ACC112 (cell line): ENCODE measurements around the gene TRIM61.
"Not testable (repeated sequence)": the region's sequence is repeated elsewhere in the genome, so short reads cannot be mapped to it uniquely, and the experiment has no call there.

ENCODE experiments used
- H2AFZ ChIP-seq: fragments of 200-600 bp; sonication (generic); one replicate; pipeline ENCODE4 v1.6.0; 2017; ENCODE audit warnings: antibody characterized with exemption, low read length; ENCODE audit not compliant: unreplicated experiment
- H3K27ac ChIP-seq: fragments of 200-600 bp; sonication (generic); 2 replicates; pipeline ENCODE4 v1.5.1; 2014; ENCODE audit warnings: low read depth, mild to moderate bottlenecking, antibody characterized with exemption, low read length, moderate library complexity
- H3K27me3 ChIP-seq: fragments of 200-600 bp; sonication (generic); 2 replicates; pipeline ENCODE4 v1.6.1; 2014; ENCODE audit warnings: mild to moderate bottlenecking, antibody characterized with exemption, low read length, moderate library complexity, mixed read lengths; ENCODE audit not compliant: insufficient read depth
- H3K36me3 ChIP-seq: fragments of 200-600 bp; sonication (generic); 2 replicates; pipeline ENCODE4 v1.6.1; 2016; ENCODE audit warnings: mild to moderate bottlenecking, antibody characterized with exemption, low read length, moderate library complexity, mixed read lengths; ENCODE audit not compliant: insufficient read depth
- H3K4me1 ChIP-seq: fragments of 200-600 bp; sonication (generic); one replicate; pipeline ENCODE4 v1.6.1; 2016; ENCODE audit warnings: low read length, mixed read lengths; ENCODE audit not compliant: insufficient read depth, unreplicated experiment, control insufficient read depth
- H3K4me3 ChIP-seq: fragments of 200-600 bp; sonication (generic); 2 replicates; pipeline ENCODE4 v1.5.1; 2014; ENCODE audit warnings: mild to moderate bottlenecking, low read depth, low read length
- H3K79me2 ChIP-seq: fragments of 200-600 bp; sonication (generic); one replicate; pipeline ENCODE4 v1.6.0; 2016; ENCODE audit warnings: low read length; ENCODE audit not compliant: control insufficient read depth, unreplicated experiment, insufficient read depth

TRIM61 gene

GRCh38 chr4:164937576-164938270 lies 39.7 kb downstream of the TRIM61 start:
- Histone ChIP-seq H3K79me2 (no peaks in the 10 kb centered on the region), H3K4me1 (no peaks in the 10 kb centered on the region), H3K4me3 (no peak overlapping the region), H3K27me3 (no peaks in the 10 kb centered on the region), H2AFZ (no peak overlapping the region), H3K36me3 (no peaks in the 10 kb centered on the region), H3K27ac (no peak overlapping the region)

- not testable (repeated sequence) for H3K36me3 ChIP-seq, H3K4me3 ChIP-seq, H3K27me3 ChIP-seq, H3K79me2 ChIP-seq, H2AFZ ChIP-seq, H3K4me1 ChIP-seq, H3K27ac ChIP-seq
These were observed 41.4 kb downstream of the TRIM61 start for GRCh38 chr4:164935865-164936606.

- no peak overlapping the region for H2AFZ ChIP-seq
- H3K4me1 ChIP-seq, result no peaks in the 10 kb centered on the region
- H3K36me3 ChIP-seq, result no peaks in the 10 kb centered on the region
- H3K27me3 ChIP-seq, result no peaks in the 10 kb centered on the region
- H3K27ac ChIP-seq, result no peak overlapping the region
- H3K79me2 ChIP-seq, result no peaks in the 10 kb centered on the region
- no peak overlapping the region for H3K4me3 ChIP-seq
These were observed 42.1 kb downstream of the TRIM61 start for GRCh38 chr4:164935363-164935762.

- Histone ChIP-seq H3K36me3 (no peaks in the 10 kb centered on the region), H3K4me3 (no peak overlapping the region), H2AFZ (no peak overlapping the region), H3K4me1 (no peaks in the 10 kb centered on the region), H3K27me3 (no peaks in the 10 kb centered on the region), H3K27ac (no peak overlapping the region), H3K79me2 (no peaks in the 10 kb centered on the region)
These were observed 44.2 kb downstream of the TRIM61 start for GRCh38 chr4:164933244-164933643.

GRCh38 chr4:164931551-164932324 lies 45.7 kb downstream of the TRIM61 start:
- H3K4me1 ChIP-seq, result no peaks in the 10 kb centered on the region
- H3K36me3 ChIP-seq, result no peaks in the 10 kb centered on the region
- no peaks in the 10 kb centered on the region for H3K27me3 ChIP-seq
- no peak overlapping the region for H3K27ac ChIP-seq
- H3K79me2 ChIP-seq, result no peaks in the 10 kb centered on the region
- H2AFZ ChIP-seq, result no peak overlapping the region
- no peak overlapping the region for H3K4me3 ChIP-seq

GRCh38 chr4:164930647-164931046 lies 46.8 kb downstream of the TRIM61 start:
- H3K27me3 ChIP-seq, result no peaks in the 10 kb centered on the region
- H3K36me3 ChIP-seq, result no peaks in the 10 kb centered on the region
- no peak overlapping the region for H2AFZ ChIP-seq
- no peak overlapping the region for H3K4me3 ChIP-seq
- H3K4me1 ChIP-seq, result no peaks in the 10 kb centered on the region
- H3K27ac ChIP-seq, result no peak overlapping the region
- no peaks in the 10 kb centered on the region for H3K79me2 ChIP-seq

GRCh38 chr4:164927101-164927500 lies 50.4 kb downstream of the TRIM61 start:
- not testable (repeated sequence) for H3K36me3 ChIP-seq, H3K27me3 ChIP-seq, H3K4me3 ChIP-seq, H3K79me2 ChIP-seq, H3K4me1 ChIP-seq, H3K27ac ChIP-seq, H2AFZ ChIP-seq

GRCh38 chr4:164926301-164926700 lies 51.2 kb downstream of the TRIM61 start:
- H3K27ac ChIP-seq, result no peak overlapping the region
- H3K36me3 ChIP-seq, result no peaks in the 10 kb centered on the region
- H3K27me3 ChIP-seq, result no peaks in the 10 kb centered on the region
- H3K79me2 ChIP-seq, result no peaks in the 10 kb centered on the region
- H3K4me1 ChIP-seq, result no peaks in the 10 kb centered on the region
- no peak overlapping the region for H2AFZ ChIP-seq
- no peak overlapping the region for H3K4me3 ChIP-seq

GRCh38 chr4:164924670-164925238 lies 52.7 kb downstream of the TRIM61 start:
- no peaks in the 10 kb centered on the region for H3K36me3 ChIP-seq
- H3K4me3 ChIP-seq, result no peak overlapping the region
- H2AFZ ChIP-seq, result no peak overlapping the region
- H3K27me3 ChIP-seq, result no peaks in the 10 kb centered on the region
- H3K79me2 ChIP-seq, result no peaks in the 10 kb centered on the region
- no peaks in the 10 kb centered on the region for H3K4me1 ChIP-seq
- H3K27ac ChIP-seq, result no peak overlapping the region

GRCh38 chr4:164918956-164919355 lies 58.5 kb downstream of the TRIM61 start:
- Histone ChIP-seq H3K36me3 (no peaks in the 10 kb centered on the region), H3K4me3 (no peak overlapping the region), H3K27me3 (no peaks in the 10 kb centered on the region), H3K4me1 (no peaks in the 10 kb centered on the region), H3K79me2 (no peaks in the 10 kb centered on the region), H2AFZ (no peak overlapping the region), H3K27ac (no peak overlapping the region)
